ENCODE data around the gene YES1. TPM values are rescaled to one million over a fixed set of nuclear protein-coding genes. Genes with fewer than 3 reads are reported as not detected.

The YES1 gene
- total RNA-seq, 2 donors from 2014 or later = 41.2 to 50.4 TPM

GRCh38 chr18:755506-755905 is 56.5 kb downstream of the YES1 start:
- H3K36me3 ChIP-seq = no peaks in the 10 kb centered on the region
- DNase-seq (ENCODE audit: low spot score) (no peak), ATAC-seq (ENCODE audit: insufficient number of reproducible peaks, low FRiP score, low read depth) (no peak)
- no peaks in the 10 kb centered on the region for H3K27me3 ChIP-seq (replicated peaks; ENCODE audit: insufficient read depth)
- H3K4me1 ChIP-seq (ENCODE audit: control insufficient read depth in 1 of 2, low read depth in 2 of 2) = peaks cover 3 to 7% of the 10 kb centered on the region in 2 donors
- TF ChIP-seq CTCF (IDR thresholded peaks at IDR 0.05) = no peak
- no peak overlapping the region for H3K4me3 ChIP-seq
- H3K9me3 ChIP-seq = no peaks in the 10 kb centered on the region
- no peak overlapping the region for H3K27ac ChIP-seq

GRCh38 chr18:754656-755055 is 57.4 kb downstream of the YES1 start:
- H3K4me3 ChIP-seq = no peak overlapping the region
- no peak for TF ChIP-seq CTCF (IDR thresholded peaks at IDR 0.05)
- DNase-seq (ENCODE audit: low spot score) (no peak), ATAC-seq (ENCODE audit: insufficient number of reproducible peaks, low FRiP score, low read depth) (no peak)
- H3K27me3 ChIP-seq (replicated peaks; ENCODE audit: insufficient read depth) = no peaks in the 10 kb centered on the region
- no peak overlapping the region for H3K27ac ChIP-seq
- H3K9me3 ChIP-seq = no peaks in the 10 kb centered on the region
- no peaks in the 10 kb centered on the region for H3K36me3 ChIP-seq
- peaks cover 3 to 7% of the 10 kb centered on the region in 2 donors for H3K4me1 ChIP-seq (ENCODE audit: control insufficient read depth in 1 of 2, low read depth in 2 of 2)

GRCh38 chr18:750456-750855 is 61.6 kb downstream of the YES1 start:
- Histone ChIP-seq H3K4me1 (ENCODE audit: control insufficient read depth in 1 of 2, low read depth in 2 of 2) (peaks cover 3 to 7% of the 10 kb centered on the region in 2 donors), H3K9me3 (no peaks in the 10 kb centered on the region), H3K27me3 (replicated peaks; ENCODE audit: insufficient read depth) (no peaks in the 10 kb centered on the region), H3K27ac (no peak overlapping the region), H3K36me3 (no peaks in the 10 kb centered on the region), H3K4me3 (no peak overlapping the region)
- TF ChIP-seq CTCF (IDR thresholded peaks at IDR 0.05) = no peak
- ATAC-seq (ENCODE audit: insufficient number of reproducible peaks, low FRiP score, low read depth) (no peak), DNase-seq (ENCODE audit: low spot score) (no peak)

GRCh38 chr18:744832-745597 is 67.0 kb downstream of the YES1 start:
- H3K9me3 ChIP-seq = no peaks in the 10 kb centered on the region
- no peaks in the 10 kb centered on the region for H3K4me1 ChIP-seq (ENCODE audit: control insufficient read depth in 1 of 2, low read depth in 2 of 2)
- ATAC-seq (ENCODE audit: insufficient number of reproducible peaks, low FRiP score, low read depth) (no peak), DNase-seq (ENCODE audit: low spot score) (no peak)
- H3K4me3 ChIP-seq = no peak overlapping the region
- no peak overlapping the region for H3K27ac ChIP-seq
- no peak for TF ChIP-seq CTCF (IDR thresholded peaks at IDR 0.05)
- H3K36me3 ChIP-seq = peaks cover 9% of the 10 kb centered on the region
- H3K27me3 ChIP-seq (replicated peaks; ENCODE audit: insufficient read depth) = no peaks in the 10 kb centered on the region

GRCh38 chr18:741931-742512 is 70.0 kb downstream of the YES1 start:
- TF ChIP-seq CTCF (IDR thresholded peaks at IDR 0.05) = peak; percentile 70
- Histone ChIP-seq H3K27ac (no peak overlapping the region), H3K27me3 (replicated peaks; ENCODE audit: insufficient read depth) (no peaks in the 10 kb centered on the region), H3K4me1 (ENCODE audit: control insufficient read depth in 1 of 2, low read depth in 2 of 2) (no peaks in the 10 kb centered on the region), H3K36me3 (peaks cover 9% of the 10 kb centered on the region), H3K9me3 (no peaks in the 10 kb centered on the region), H3K4me3 (no peak overlapping the region)
- ATAC-seq (ENCODE audit: insufficient number of reproducible peaks, low FRiP score, low read depth) (no peak), DNase-seq (ENCODE audit: low spot score) (no peak)

All from thoracic aorta (tissue), 2 donors.